Measurements from ENCODE around the gene DIPK1B.
A peak's percentile ranks its signal among the peaks of the same experiment; 100 is the strongest.

DNA sequence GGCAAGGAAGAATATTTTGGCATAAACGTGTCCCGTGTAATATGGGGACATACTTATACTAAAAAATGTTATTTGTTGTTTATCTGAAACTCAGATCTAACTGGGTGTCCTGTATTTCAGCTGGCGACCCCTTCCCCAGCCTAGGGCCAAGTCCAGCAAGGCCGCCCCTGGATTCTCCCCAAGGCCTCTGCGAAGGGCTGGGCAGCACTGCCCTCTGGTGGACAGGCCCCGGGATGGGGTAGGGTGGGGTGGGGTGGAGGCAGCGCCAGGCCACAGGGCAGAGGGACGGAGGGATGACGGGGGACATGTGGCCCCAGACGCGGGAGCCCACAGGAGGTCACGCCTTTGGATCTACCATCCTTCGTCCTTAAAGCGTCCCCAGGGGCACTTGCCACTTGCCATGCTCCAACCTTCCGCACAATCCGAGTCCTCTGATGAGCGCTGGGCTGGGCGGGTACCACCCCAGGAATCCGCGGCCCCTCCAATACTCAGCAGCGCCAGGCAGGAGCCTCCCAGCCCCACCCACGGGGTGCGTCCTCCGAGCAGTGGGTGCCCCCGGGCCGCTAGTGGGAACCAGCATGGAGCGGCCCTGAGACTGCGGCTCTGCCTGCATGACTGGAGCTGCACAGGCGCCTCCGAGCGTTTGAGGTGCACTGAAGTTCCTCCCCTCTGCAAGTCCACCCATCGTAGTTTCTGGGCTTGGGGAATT lies 18.1 kb upstream of the DIPK1B start:
- TF ChIP-seq, protein P1, sequence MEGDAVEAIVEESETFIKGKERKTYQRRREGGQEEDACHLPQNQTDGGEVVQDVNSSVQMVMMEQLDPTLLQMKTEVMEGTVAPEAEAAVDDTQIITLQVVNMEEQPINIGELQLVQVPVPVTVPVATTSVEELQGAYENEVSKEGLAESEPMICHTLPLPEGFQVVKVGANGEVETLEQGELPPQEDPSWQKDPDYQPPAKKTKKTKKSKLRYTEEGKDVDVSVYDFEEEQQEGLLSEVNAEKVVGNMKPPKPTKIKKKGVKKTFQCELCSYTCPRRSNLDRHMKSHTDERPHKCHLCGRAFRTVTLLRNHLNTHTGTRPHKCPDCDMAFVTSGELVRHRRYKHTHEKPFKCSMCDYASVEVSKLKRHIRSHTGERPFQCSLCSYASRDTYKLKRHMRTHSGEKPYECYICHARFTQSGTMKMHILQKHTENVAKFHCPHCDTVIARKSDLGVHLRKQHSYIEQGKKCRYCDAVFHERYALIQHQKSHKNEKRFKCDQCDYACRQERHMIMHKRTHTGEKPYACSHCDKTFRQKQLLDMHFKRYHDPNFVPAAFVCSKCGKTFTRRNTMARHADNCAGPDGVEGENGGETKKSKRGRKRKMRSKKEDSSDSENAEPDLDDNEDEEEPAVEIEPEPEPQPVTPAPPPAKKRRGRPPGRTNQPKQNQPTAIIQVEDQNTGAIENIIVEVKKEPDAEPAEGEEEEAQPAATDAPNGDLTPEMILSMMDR (tag by site-specific recombination; IDR thresholded peaks at IDR 0.05) = peak; percentile 69
- TF ChIP-seq ZNF341 (tag by site-specific recombination; IDR thresholded peaks at IDR 0.05; ENCODE audit: low read depth) (no peak), YY1 (tag by site-specific recombination; IDR thresholded peaks at IDR 0.05) (no peak), TCF7L2 (IDR thresholded peaks at IDR 0.05; ENCODE audit: borderline replicate concordance, low read depth, low read length) (no peak)

All from HEK293 (cell line).